Tongue (tissue), 2 donors: Measurements from ENCODE around the gene SNX19. TPM values are rescaled to one million over a fixed set of nuclear protein-coding genes. Genes with fewer than 3 reads are reported as not detected.
"Not testable (repeated sequence)": the region's sequence is repeated elsewhere in the genome, so short reads cannot be mapped to it uniquely, and the experiment has no call there.

ENCODE experiments used
- DNase-seq: peaks from one replicate; pipeline ENCODE4 v3.0.0-alpha.2; 2015
- total RNA-seq: library from RNA; depleted of rRNA; stranded (reverse); fragments of >200 nt; gene quantifications from one replicate; pipeline ENCODE4 v1.2.3, GENCODE V29; 2014

The SNX19 gene
- total RNA-seq: 63.7 TPM

- peak; percentile 95 for DNase-seq
Observed at GRCh38 chr11:130916238-130916855, at the start of gene SNX19. Gene SNX19 (minus strand): TSS chr11:130916479. CDS start chr11:130915939, 540 bp downstream.

- DNase-seq: no peak
Observed at GRCh38 chr11:130964058-130964792, 47.9 kb upstream of the SNX19 start.

- DNase-seq: no peak
Observed at GRCh38 chr11:130947889-130948288, 31.6 kb upstream of the SNX19 start.

GRCh38 chr11:130947481-130947880, 31.2 kb upstream of the SNX19 start:
- no peak for DNase-seq

GRCh38 chr11:130947058-130947457, 30.8 kb upstream of the SNX19 start:
- no peak for DNase-seq

GRCh38 chr11:130945896-130946295, 29.6 kb upstream of the SNX19 start:
- DNase-seq: peak; percentile 17

- no peak for DNase-seq
Observed at GRCh38 chr11:130940706-130941105, 24.4 kb upstream of the SNX19 start.

- DNase-seq: no peak
Observed at GRCh38 chr11:130937051-130937450, 20.8 kb upstream of the SNX19 start.

GRCh38 chr11:130932086-130932712, 15.9 kb upstream of the SNX19 start:
- no peak for DNase-seq

- DNase-seq: no peak
Observed at GRCh38 chr11:130924750-130925149, 8.5 kb upstream of the SNX19 start.

- DNase-seq: not testable (repeated sequence)
Observed at GRCh38 chr11:130920612-130921011, 4.3 kb upstream of the SNX19 start.

GRCh38 chr11:130918081-130918480, 1.8 kb upstream of the SNX19 start:
- DNase-seq: no peak

- DNase-seq: no peak
Observed at GRCh38 chr11:130916910-130917309, 631 bp upstream of the SNX19 start.

- DNase-seq: no peak
Observed at GRCh38 chr11:130915603-130916237, 559 bp downstream of the SNX19 start.

- DNase-seq: no peak
Observed at GRCh38 chr11:130913268-130913667, 3.0 kb downstream of the SNX19 start.

GRCh38 chr11:130912552-130912951, 3.7 kb downstream of the SNX19 start:
- DNase-seq: no peak

GRCh38 chr11:130911306-130911705, 5.0 kb downstream of the SNX19 start:
- DNase-seq: no peak

- DNase-seq: no peak
Observed at GRCh38 chr11:130909650-130910049, 6.6 kb downstream of the SNX19 start.

GRCh38 chr11:130908770-130909625, 7.3 kb downstream of the SNX19 start:
- DNase-seq: peak; percentile 63

- no peak for DNase-seq
Observed at GRCh38 chr11:130908061-130908460, 8.2 kb downstream of the SNX19 start.

GRCh38 chr11:130907229-130907628, 9.1 kb downstream of the SNX19 start:
- DNase-seq: no peak

GRCh38 chr11:130906616-130907015, 9.7 kb downstream of the SNX19 start:
- no peak for DNase-seq
